HEK293T (cell line): ENCODE results near the gene ZFYVE21.

ENCODE experiments used
- CTCF ChIA-PET: fragments of 350-600 bp; formaldehyde crosslinking; extraction: SDS; loops from one replicate; lab custom pipeline; 2021; ENCODE audit warnings: antibody characterized with exemption, inconsistent platforms; lab: Yijun Ruan, JAX
- POLR2A ChIA-PET: fragments of 350-600 bp; formaldehyde crosslinking; extraction: SDS; loops from one replicate; lab custom pipeline; 2020; ENCODE audit warnings: antibody characterized with exemption, inconsistent platforms; lab: Yijun Ruan, JAX
- DNase-seq: peaks from one replicate; pipeline ENCODE4 v3.0.0; 2012; ENCODE audit warnings: mixed read lengths; ENCODE audit errors: extremely low spot score
- ARNT ChIP-seq: fragments of 450-650 bp; IDR thresholded peaks from 2 replicates; pipeline ENCODE4 v1.6.1; 2017; ENCODE audit warnings: mild to moderate bottlenecking
- BHLHE40 ChIP-seq: fragments of 450-650 bp; IDR thresholded peaks from 2 replicates; pipeline ENCODE4 v1.6.1; 2016; ENCODE audit warnings: mild to moderate bottlenecking, moderate library complexity, borderline replicate concordance
- CTBP1 ChIP-seq: fragments of 450-650 bp; IDR thresholded peaks from 2 replicates; pipeline ENCODE4 v1.6.1; 2016; ENCODE audit warnings: borderline replicate concordance
- ELF4 ChIP-seq: fragments of 450-650 bp; IDR thresholded peaks from 2 replicates; pipeline ENCODE4 v1.6.1; 2017; ENCODE audit warnings: antibody characterized with exemption
- FOXA1 ChIP-seq: fragments of 450-650 bp; IDR thresholded peaks from 2 replicates; pipeline ENCODE4 v1.6.1; 2016; ENCODE audit warnings: mild to moderate bottlenecking
- FOXK2 ChIP-seq: fragments of 450-650 bp; IDR thresholded peaks from 2 replicates; pipeline ENCODE4 v1.6.1; 2016; ENCODE audit warnings: mild to moderate bottlenecking
- FOXM1 ChIP-seq: fragments of 450-650 bp; IDR thresholded peaks from 2 replicates; pipeline ENCODE4 v1.6.1; 2017; ENCODE audit warnings: mild to moderate bottlenecking, borderline replicate concordance
- HDGF ChIP-seq: fragments of 450-650 bp; IDR thresholded peaks from 2 replicates; pipeline ENCODE4 v1.6.1; 2017; ENCODE audit warnings: antibody characterized with exemption, borderline replicate concordance
- L3MBTL2 ChIP-seq: fragments of 450-650 bp; conservative IDR thresholded peaks from 2 replicates; pipeline ENCODE4 v1.6.1; 2016; ENCODE audit warnings: mild to moderate bottlenecking
- LEF1 ChIP-seq: fragments of 450-650 bp; IDR thresholded peaks from 2 replicates; pipeline ENCODE4 v1.6.1; 2017; ENCODE audit warnings: mild to moderate bottlenecking, borderline replicate concordance
- NFRKB ChIP-seq: fragments of 450-650 bp; IDR thresholded peaks from 2 replicates; pipeline ENCODE4 v1.6.1; 2016; ENCODE audit warnings: mild to moderate bottlenecking, moderate library complexity
- SP1 ChIP-seq: fragments of 450-650 bp; IDR thresholded peaks from 2 replicates; pipeline ENCODE4 v1.6.1; 2017
- SUZ12 ChIP-seq: fragments of 450-650 bp; IDR thresholded peaks from 2 replicates; pipeline ENCODE4 v1.6.1; 2016; ENCODE audit warnings: mild to moderate bottlenecking
- TARDBP ChIP-seq: fragments of 450-650 bp; IDR thresholded peaks from 2 replicates; pipeline ENCODE4 v1.6.1; 2016
- ZNF384 ChIP-seq: fragments of 450-650 bp; IDR thresholded peaks from 2 replicates; pipeline ENCODE4 v1.6.1; 2016
- TF ChIP-seq, protein P1 (sequence below): fragments of 450-650 bp; IDR thresholded peaks from 2 replicates; pipeline ENCODE4 v1.6.1; 2016

Gene ZFYVE21

DNA sequence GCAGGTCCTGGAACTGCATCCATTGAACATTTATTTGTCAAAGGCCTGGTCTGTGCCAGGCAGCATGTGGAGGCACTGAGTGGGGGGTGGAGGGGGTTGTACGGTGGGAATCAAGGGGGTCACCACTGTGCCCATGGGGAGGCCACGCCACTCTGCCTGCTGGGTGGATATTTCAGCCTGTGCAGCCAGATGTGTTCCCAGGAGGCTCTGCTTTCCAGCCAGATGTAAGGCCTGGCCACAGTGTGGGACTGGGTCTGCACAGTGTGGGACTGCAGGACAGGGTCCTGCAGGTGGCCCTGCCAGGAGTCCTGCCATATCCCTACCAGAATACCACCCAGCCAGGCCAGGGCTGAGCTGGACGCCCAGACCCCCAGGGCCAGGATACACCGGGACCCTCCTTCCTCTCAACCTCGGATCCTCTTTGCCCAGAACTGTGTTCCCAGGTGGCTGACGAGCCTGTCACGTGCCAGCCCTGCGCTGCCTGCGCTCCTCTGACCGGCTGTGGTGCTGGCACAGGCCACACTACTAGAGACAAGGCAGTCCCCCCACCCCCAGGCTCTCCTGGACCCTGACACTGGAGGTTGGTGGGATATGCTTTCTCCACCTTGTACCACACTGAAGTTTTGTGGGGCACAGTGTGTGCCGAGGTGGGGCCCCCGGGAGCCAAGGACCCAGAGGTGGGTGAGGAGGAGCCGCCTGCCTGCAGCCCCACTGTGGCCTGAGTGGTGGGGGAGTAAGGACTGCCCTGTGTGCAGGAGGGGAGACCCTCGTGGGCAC, 17.8 kb upstream of the ZFYVE21 start:
- CTCF ChIA-PET, result interaction anchor here (0.6 kb wide), 1 partner anchor 111 kb away, joined by 11 read pairs; no protein-coding TSS in a partner anchor
- POLR2A ChIA-PET, result interaction anchor here (1.9 kb wide), 1 partner anchor 8 kb away, joined by 4 read pairs; no protein-coding TSS in a partner anchor
- TF ChIP-seq SP1, result no peak
- no peak for TF ChIP-seq TARDBP
- no peak for TF ChIP-seq HDGF
- no peak for TF ChIP-seq FOXK2
- TF ChIP-seq L3MBTL2, result no peak
- TF ChIP-seq, protein P1, sequence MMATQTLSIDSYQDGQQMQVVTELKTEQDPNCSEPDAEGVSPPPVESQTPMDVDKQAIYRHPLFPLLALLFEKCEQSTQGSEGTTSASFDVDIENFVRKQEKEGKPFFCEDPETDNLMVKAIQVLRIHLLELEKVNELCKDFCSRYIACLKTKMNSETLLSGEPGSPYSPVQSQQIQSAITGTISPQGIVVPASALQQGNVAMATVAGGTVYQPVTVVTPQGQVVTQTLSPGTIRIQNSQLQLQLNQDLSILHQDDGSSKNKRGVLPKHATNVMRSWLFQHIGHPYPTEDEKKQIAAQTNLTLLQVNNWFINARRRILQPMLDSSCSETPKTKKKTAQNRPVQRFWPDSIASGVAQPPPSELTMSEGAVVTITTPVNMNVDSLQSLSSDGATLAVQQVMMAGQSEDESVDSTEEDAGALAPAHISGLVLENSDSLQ, result no peak
- no peak for TF ChIP-seq ZNF384
- no peak for DNase-seq

DNA sequence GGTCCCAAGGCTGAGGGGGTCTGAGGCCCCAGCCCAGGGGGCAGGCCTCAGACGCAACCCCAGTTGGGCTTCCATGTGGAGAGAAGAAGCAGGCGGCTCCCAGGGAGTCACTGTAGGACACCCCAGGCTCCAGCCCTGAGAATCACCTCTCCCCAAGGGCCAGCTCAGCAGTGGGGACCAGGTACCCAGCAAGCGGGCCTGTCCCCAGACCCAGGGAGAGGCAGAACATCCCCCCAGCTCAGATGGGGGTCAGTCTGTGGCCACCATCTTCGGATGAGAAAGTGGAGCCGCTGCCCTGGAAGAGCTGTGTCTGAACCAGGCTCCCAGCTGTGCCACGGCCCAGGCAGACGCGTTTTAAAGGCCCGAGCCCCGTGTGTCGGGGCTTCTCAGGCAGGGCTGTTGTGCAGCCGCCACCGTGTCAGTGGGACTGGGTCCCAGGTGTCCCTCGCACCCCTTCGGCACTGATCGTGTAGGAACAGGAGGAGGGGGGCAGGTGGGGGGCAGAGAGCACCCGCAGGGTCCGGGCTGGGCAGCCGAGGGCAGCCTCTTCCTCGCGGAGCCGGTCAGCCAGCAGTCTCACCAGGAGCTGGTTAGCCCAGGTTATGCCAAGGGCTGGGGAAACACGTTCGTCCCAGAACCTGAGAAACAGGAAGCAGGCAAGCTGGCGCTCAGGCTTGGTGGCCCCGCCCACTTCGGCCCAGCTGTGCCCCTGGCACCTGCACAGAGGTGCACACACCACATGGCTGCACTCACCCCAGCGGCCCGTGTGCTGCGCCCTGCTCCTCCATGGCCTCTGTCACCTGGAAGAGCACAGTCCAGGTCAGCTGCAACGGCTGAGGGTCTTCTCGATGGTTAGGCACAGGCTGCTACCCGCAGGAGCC, 17.0 kb upstream of the ZFYVE21 start:
- TF ChIP-seq L3MBTL2 (no peak), SUZ12 (no peak), ARNT (no peak), FOXM1 (no peak), HDGF (no peak), LEF1 (no peak), ELF4 (no peak), CTBP1 (no peak), ZNF384 (no peak), FOXK2 (no peak)
- TF ChIP-seq, protein P1, result no peak
- POLR2A ChIA-PET, result interaction anchor here (2.6 kb wide), 1 partner anchor 17 kb away, joined by 13 read pairs; the partner anchor contains the start of genes XRCC3 and ZFYVE21
- DNase-seq, result no peak
- CTCF ChIA-PET, result no interaction called here

DNA sequence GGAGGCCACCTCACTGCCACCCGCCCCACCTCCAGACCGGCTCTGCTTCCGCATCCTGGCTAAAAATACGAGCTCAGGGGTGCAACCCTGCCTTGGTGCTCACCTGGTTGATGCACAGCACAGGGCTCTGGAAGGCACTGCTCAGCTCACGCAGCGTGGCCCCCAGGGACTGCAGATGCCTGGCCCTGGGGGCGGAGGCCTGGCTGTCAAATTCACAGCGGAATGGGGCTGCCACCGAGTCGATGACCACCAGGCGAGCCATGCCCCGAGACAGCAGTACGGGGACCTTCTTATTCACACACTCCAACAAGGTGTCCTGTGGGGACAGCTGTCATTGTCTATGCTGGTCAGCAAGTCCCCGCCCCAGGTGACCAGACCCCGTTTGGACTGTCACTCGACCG, 16.3 kb upstream of the ZFYVE21 start:
- no peak for DNase-seq
- ChIA-PET POLR2A (interaction anchor here (1.4 to 2.6 kb wide), 2 partner anchors 10 to 16 kb away, joined by 3 to 13 read pairs; partner anchors contain the start of genes XRCC3 and ZFYVE21), CTCF (no interaction called here)
- no peak for TF ChIP-seq ZNF384
- TF ChIP-seq BHLHE40, result no peak
- TF ChIP-seq, protein P1, result no peak
- TF ChIP-seq NFRKB, result no peak
- TF ChIP-seq L3MBTL2, result no peak
- TF ChIP-seq CTBP1, result no peak
- no peak for TF ChIP-seq LEF1
- TF ChIP-seq HDGF, result no peak
- TF ChIP-seq FOXA1, result no peak

GRCh38 chr14:103699901-103700752, 15.5 kb upstream of the ZFYVE21 start:
- CTCF ChIA-PET, result no interaction called here
- DNase-seq, result no peak
- TF ChIP-seq SUZ12 (no peak), ELF4 (no peak), TARDBP (no peak), ZNF384 (no peak), FOXM1 (no peak), ARNT (no peak), SP1 (no peak), BHLHE40 (no peak), HDGF (no peak), FOXA1 (no peak), CTBP1 (no peak)
- TF ChIP-seq, protein P1, result no peak
- POLR2A ChIA-PET, result interaction anchor here (1.0 to 2.6 kb wide), 3 partner anchors 9 to 15 kb away, joined by 3 to 13 read pairs (median 3); partner anchors contain the start of genes XRCC3 and ZFYVE21
